GM20000 (cell line): Measurements from ENCODE around the gene TNK1.

Experiments
- DNase-seq: peaks from one replicate; pipeline ENCODE4 v3.0.0; 2012; ENCODE audit warnings: low spot score
- CTCF ChIP-seq: IDR thresholded peaks from 2 replicates; pipeline ENCODE4 v1.5.1; 2012; ENCODE audit warnings: mild to moderate bottlenecking, control low read depth; ENCODE audit errors: extremely low read depth, missing control alignments

Gene TNK1

GRCh38 chr17:7431231-7431630, 50.3 kb downstream of the TNK1 start:
- DNase-seq: no peak
- TF ChIP-seq CTCF: no peak

- no peak for TF ChIP-seq CTCF
- DNase-seq: no peak
Measured at GRCh38 chr17:7432296-7432695, 51.4 kb downstream of the TNK1 start.

DNA sequence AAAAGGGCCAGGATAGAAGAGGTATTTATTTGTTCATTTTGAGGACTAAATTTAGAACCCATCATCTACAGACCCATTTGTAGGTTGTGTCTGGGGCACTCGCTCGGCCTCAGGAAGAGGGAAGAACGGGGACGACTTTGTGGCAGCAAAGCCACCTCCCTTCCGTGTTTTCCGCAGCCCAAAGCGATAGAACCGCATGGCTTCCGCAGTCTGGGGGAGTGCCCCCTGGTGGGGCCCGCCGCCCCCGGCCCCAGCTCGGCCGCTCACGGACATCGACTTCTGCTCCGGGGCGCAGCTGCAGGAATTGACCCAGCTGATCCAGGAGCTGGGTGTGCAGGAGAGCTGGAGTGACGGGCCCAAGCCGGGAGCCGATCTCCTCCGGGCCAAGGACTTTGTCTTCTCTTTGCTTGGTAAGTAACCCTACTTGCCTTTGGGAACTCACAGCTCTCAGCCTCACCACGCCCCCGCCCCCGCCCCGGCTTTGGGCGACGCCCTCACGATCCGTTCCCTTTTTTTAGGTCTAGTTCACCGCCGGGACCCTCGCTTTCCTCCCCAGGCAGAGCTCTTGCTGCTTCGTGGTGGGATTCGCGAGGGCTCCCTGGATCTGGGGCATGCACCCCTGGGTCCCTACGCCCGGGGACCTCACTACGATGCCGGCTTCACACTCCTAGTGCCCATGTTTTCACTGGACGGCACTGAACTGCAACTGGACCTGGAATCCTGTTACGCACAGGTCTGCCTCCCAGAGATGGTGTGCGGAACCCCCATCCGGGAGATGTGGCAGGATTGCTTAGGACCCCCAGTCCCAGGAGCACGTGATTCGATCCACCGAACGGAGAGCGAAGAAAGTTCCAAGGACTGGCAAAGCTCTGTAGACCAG, 55.0 kb downstream of the TNK1 start:
- peak; percentile 73 for DNase-seq
- TF ChIP-seq CTCF: no peak

- peak; percentile 84 for TF ChIP-seq CTCF
- DNase-seq: peak; percentile 86
Measured at GRCh38 chr17:7436556-7437368, 55.9 kb downstream of the TNK1 start.

DNA sequence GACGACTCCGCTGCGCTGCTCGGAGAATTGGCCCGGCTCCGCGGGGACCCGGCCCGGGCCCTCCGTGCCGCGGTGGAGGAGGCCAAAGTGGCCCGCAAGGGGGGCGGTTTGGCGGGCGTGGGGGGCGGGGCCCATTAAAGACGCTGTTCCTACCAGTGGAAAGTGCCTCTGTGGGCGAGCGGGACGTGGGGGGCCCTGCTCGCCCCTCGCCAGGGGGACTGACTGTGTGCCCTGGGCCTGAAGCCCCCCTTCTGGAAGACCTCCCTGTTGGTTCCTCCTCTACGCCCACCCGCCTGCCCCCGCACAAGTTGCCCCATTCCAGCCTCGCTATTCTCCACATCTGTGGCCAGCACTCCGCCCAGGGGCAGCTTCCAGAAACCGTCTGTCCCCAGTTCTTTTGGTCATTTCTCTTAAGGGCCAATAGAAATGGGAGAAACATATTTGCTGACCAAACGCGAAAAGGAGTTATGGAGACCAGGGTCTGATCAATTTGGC, 56.5 kb downstream of the TNK1 start:
- no peak for DNase-seq

DNA sequence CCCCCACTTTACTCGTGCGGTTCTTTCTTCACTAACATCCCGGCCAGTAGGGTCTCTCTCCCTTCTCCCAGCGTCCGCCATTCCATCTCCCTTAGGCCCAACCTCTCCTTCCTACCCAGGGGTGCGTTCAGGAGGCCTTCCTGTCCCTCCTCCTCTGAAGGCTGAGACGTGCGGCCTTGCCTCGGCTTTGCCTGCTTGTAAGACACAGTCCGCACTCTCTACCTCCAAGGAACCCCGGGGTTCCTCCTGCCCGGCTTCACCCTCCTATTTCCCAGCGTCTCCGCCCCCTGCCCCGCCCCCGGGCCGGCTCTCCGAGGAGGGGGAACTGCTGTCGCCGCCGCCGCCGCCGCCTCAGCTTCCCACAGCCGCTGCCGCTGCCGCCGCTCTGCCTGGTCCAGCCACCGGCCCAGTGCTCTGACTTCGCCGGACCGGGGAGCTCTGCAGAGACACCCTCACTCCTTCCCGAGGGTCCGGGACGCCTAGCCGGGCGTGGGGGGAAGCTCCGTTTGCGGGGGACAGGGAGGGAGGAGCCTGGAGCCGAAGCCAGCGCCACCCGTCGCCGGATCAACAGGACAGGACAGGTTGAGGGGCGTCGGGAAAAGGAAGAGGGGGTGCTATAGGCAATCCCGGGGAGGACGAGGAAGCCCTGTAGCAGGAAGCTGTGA, 57.2 kb downstream of the TNK1 start:
- TF ChIP-seq CTCF: peak; percentile 6
- peak; percentile 69 for DNase-seq

More for the DNA sequence above, 56.5 kb downstream of the TNK1 start:
- TF ChIP-seq CTCF: no peak
